Ovary (tissue), 9 donors: ENCODE data around the gene ARHGEF10L. TPM values are rescaled to one million over a fixed set of nuclear protein-coding genes. Genes with fewer than 3 reads are reported as not detected.

Experiments used
- DNase-seq, 5 donors: peaks; one replicate each; pipeline ENCODE4 v3.0.0-alpha.2; 2019 to 2020
- H3K27ac ChIP-seq, 2 donors: fragments of 200-600 bp; one replicate each; pipeline versions ENCODE4 v1.5.1 to v1.8.0; 2019 to 2022
- H3K27me3 ChIP-seq: fragments of 200-600 bp; one replicate; pipeline ENCODE4 v1.8.0; 2022
- H3K36me3 ChIP-seq: fragments of 200-600 bp; sonication (generic); one replicate; pipeline ENCODE4 v1.5.1; 2019
- H3K4me1 ChIP-seq: one replicate; pipeline ENCODE4 v1.8.1; 2013; ENCODE audit warnings: mild to moderate bottlenecking, moderate library complexity; ENCODE audit not compliant: insufficient read depth
- H3K4me3 ChIP-seq: fragments of 200-600 bp; sonication (generic); one replicate; pipeline ENCODE4 v1.5.1; 2017
- H3K9me3 ChIP-seq, 2 donors: fragments of 200-600 bp in 1 of 2; sonication (generic) in 1 of 2; one replicate each; pipeline versions ENCODE4 v1.5.1 to v1.8.1; 2013 to 2019; ENCODE audit warnings: mild to moderate bottlenecking in 1 of 2, moderate library complexity in 1 of 2
- CTCF ChIP-seq, 3 donors: fragments of 450-650 bp in 2 of 3; fragments of 200-600 bp in 1 of 3; IDR thresholded peaks; one replicate each; pipeline versions ENCODE4 v1.5.1 to v1.8.0; 2016 to 2022; ENCODE audit warnings: antibody characterized with exemption in 3 of 3, mild to moderate bottlenecking in 1 of 3
- EP300 ChIP-seq: sonication (generic); formaldehyde crosslinking; IDR thresholded peaks from one replicate; pipeline ENCODE4 v1.6.1; 2017; ENCODE audit warnings: antibody characterized with exemption
- POLR2A ChIP-seq: fragments of 450-650 bp; IDR thresholded peaks from one replicate; pipeline ENCODE4 v1.6.1; 2017; ENCODE audit warnings: antibody characterized with exemption, mild to moderate bottlenecking, moderate library complexity
- WGBS, 3 donors: extraction: QIAGEN DNeasy Blood & Tissue Kit in 1 of 3; methylation state at CpG; one replicate each; pipeline versions ENCODE4 v1.1.5 to v1.1.7; 2013 to 2017; 5-methylcytosine and 5-hydroxymethylcytosine counted together
- intact Hi-C, 4 donors: fragments of 100-400 bp; cut with DNase I; formaldehyde crosslinking; loops; one replicate each; pipeline versions ENCODE4 v1.11.0 to v1.15.1; 2022 to 2023
- polyA plus RNA-seq, 2 donors: library from polyadenylated mRNA; stranded (reverse); fragments of 200-250 nt in 1 of 2; fragments of 350-450 nt in 1 of 2; fragmentation: Illumina TruSeq in 1 of 2; extraction: RNeasy Lipid Tissue Mini Kit (QIAGEN cat#74804) in 1 of 2; gene quantifications; one replicate each; pipeline ENCODE4 v1.2.3, GENCODE V29; 2013 to 2014
- total RNA-seq, 7 donors: library from RNA; depleted of rRNA in 2 of 7; stranded (reverse); fragments of >200 nt in 2 of 7; fragmentation: NEBNext Ultra II Directional in 3 of 7; extraction: Animal tissue kit (Norgen Biotek cat#: 25700) in 3 of 7; gene quantifications; one replicate each; pipeline versions ENCODE4 v1.1.0 to v1.2.4, GENCODE V29; 2016 to 2023
- donor health status: DM: no; HTN: no; CAD: no; lungs with moderate emphysema.
- donor health status: DM: no; HTN: no; CAD: no.
- donor health status: Bipolar disorder and iron deficiency.
- donor health status: DM: yes; HTN: yes; CAD: no.
- donor health status: DM: no; HTN: no; CAD: no.
- donor health status: DM: yes; HTN: yes; CAD: no.

Gene ARHGEF10L
- total and polyA plus RNA-seq, 9 donors, result 3.6 to 23.0 (median 18.3) TPM

GRCh38 chr1:17630048-17630830, 90.7 kb downstream of the ARHGEF10L start:
- 74 to 78% (median 77%) methylated on average over 16 of the region's 16 CpGs for WGBS, 3 donors
- H3K9me3 ChIP-seq, result no peaks in the 10 kb centered on the region
- TF ChIP-seq CTCF (IDR thresholded peaks at IDR 0.05) (no peak), POLR2A (no peak), EP300 (no peak)
- H3K27ac ChIP-seq, result no peak overlapping the region
- H3K27me3 ChIP-seq, result no peaks in the 10 kb centered on the region
- no peaks in the 10 kb centered on the region for H3K36me3 ChIP-seq
- H3K4me1 ChIP-seq, result no peaks in the 10 kb centered on the region
- DNase-seq, result peak in 1 of 5 donors; percentile 57
- no peak overlapping the region for H3K4me3 ChIP-seq
- intact Hi-C loops, result no loop called here

- DNase-seq, result no peak
- no peaks in the 10 kb centered on the region for H3K4me1 ChIP-seq
- H3K4me3 ChIP-seq, result no peak overlapping the region
- H3K27ac ChIP-seq, result no peak overlapping the region
- intact Hi-C loops, result no loop called here
- H3K36me3 ChIP-seq, result no peaks in the 10 kb centered on the region
- no peaks in the 10 kb centered on the region for H3K27me3 ChIP-seq
- WGBS, 3 donors, result 75 to 85% (median 80%) methylated on average over 6 of the region's 6 CpGs
- no peaks in the 10 kb centered on the region for H3K9me3 ChIP-seq
- TF ChIP-seq POLR2A (no peak), EP300 (no peak), CTCF (IDR thresholded peaks at IDR 0.05) (no peak)
Observed at GRCh38 chr1:17630986-17631385, 91.5 kb downstream of the ARHGEF10L start.

- intact Hi-C loops, result no loop called here
- DNase-seq, result no peak
- H3K4me3 ChIP-seq, result no peak overlapping the region
- no peaks in the 10 kb centered on the region for H3K27me3 ChIP-seq
- no peak for TF ChIP-seq CTCF (IDR thresholded peaks at IDR 0.05)
- no peak for TF ChIP-seq POLR2A
- TF ChIP-seq EP300, result no peak
- H3K27ac ChIP-seq, result no peak overlapping the region
- H3K36me3 ChIP-seq, result no peaks in the 10 kb centered on the region
- no peaks in the 10 kb centered on the region for H3K9me3 ChIP-seq
- WGBS, 3 donors, result 91 to 94% (median 92%) methylated on average over 8 of the region's 8 CpGs
- no peaks in the 10 kb centered on the region for H3K4me1 ChIP-seq
Observed at GRCh38 chr1:17631410-17631809, 91.9 kb downstream of the ARHGEF10L start.

- no peak for TF ChIP-seq EP300
- TF ChIP-seq CTCF (IDR thresholded peaks at IDR 0.05), result no peak
- no peak for TF ChIP-seq POLR2A
- Histone ChIP-seq H3K36me3 (no peaks in the 10 kb centered on the region), H3K4me3 (no peak overlapping the region), H3K9me3 (no peaks in the 10 kb centered on the region), H3K27ac (no peak overlapping the region), H3K4me1 (no peaks in the 10 kb centered on the region), H3K27me3 (no peaks in the 10 kb centered on the region)
- no peak for DNase-seq
- intact Hi-C loops, result no loop called here
- 78 to 85% (median 84%) methylated on average over 18 to 19 of the region's 19 CpGs for WGBS, 3 donors
Observed at GRCh38 chr1:17632106-17632505, 92.6 kb downstream of the ARHGEF10L start.
